HG03575 (cell line): ENCODE results near the gene RNF138.
"Not testable (repeated sequence)": the region's sequence is repeated elsewhere in the genome, so short reads cannot be mapped to it uniquely, and the experiment has no call there.

Experiments used
- ATAC-seq: cut with Tn5 transposase; IDR thresholded peaks from one replicate; pipeline ENCODE4 v1.9.1; 2021; ENCODE audit not compliant: unreplicated experiment, insufficient number of reproducible peaks, low FRiP score; ENCODE audit errors: extremely low read depth

RNF138 gene

GRCh38 chr18:32091724-32092421, at the start of gene RNF138:
Gene RNF138, plus strand, starts transcription at chr18:32091874. Its CDS starts 903 bp downstream, at chr18:32092777.
- peak; percentile 26 for ATAC-seq

GRCh38 chr18:32042337-32042736, 49.3 kb upstream of the RNF138 start:
- ATAC-seq, result no peak

- ATAC-seq, result no peak
These were observed 43.1 kb upstream of the RNF138 start for GRCh38 chr18:32048507-32049091.

- no peak for ATAC-seq
These were observed 42.1 kb upstream of the RNF138 start for GRCh38 chr18:32049393-32050171.

- ATAC-seq, result no peak
These were observed 34.9 kb upstream of the RNF138 start for GRCh38 chr18:32056613-32057358.

- ATAC-seq, result no peak
These were observed 34.0 kb upstream of the RNF138 start for GRCh38 chr18:32057624-32058165.

- no peak for ATAC-seq
These were observed 31.6 kb upstream of the RNF138 start for GRCh38 chr18:32060026-32060425.

- ATAC-seq, result no peak
These were observed 24.1 kb upstream of the RNF138 start for GRCh38 chr18:32067375-32068167.

- no peak for ATAC-seq
These were observed 19.4 kb upstream of the RNF138 start for GRCh38 chr18:32072321-32072720.

- no peak for ATAC-seq
These were observed 17.5 kb upstream of the RNF138 start for GRCh38 chr18:32074206-32074605.

GRCh38 chr18:32078845-32079244, 12.8 kb upstream of the RNF138 start:
- ATAC-seq, result no peak

GRCh38 chr18:32081881-32082280, 9.8 kb upstream of the RNF138 start:
- no peak for ATAC-seq

GRCh38 chr18:32083781-32084180, 7.9 kb upstream of the RNF138 start:
- ATAC-seq, result no peak

- no peak for ATAC-seq
These were observed 4.8 kb upstream of the RNF138 start for GRCh38 chr18:32086881-32087280.

- not testable (repeated sequence) for ATAC-seq
These were observed 843 bp upstream of the RNF138 start for GRCh38 chr18:32090831-32091230.

- no peak for ATAC-seq
These were observed 350 bp upstream of the RNF138 start for GRCh38 chr18:32091325-32091723.

GRCh38 chr18:32092422-32093101, 888 bp downstream of the RNF138 start:
- ATAC-seq, result peak; percentile 44

- no peak for ATAC-seq
These were observed 1.4 kb downstream of the RNF138 start for GRCh38 chr18:32093102-32093511.
